HG03064 (cell line): ENCODE results near the gene CWH43.
"Not testable (repeated sequence)": the region's sequence is repeated elsewhere in the genome, so short reads cannot be mapped to it uniquely, and the experiment has no call there.

ENCODE experiments used
- ATAC-seq: cut with Tn5 transposase; IDR thresholded peaks from one replicate; pipeline ENCODE4 v1.9.1; 2021; ENCODE audit warnings: low read depth; ENCODE audit not compliant: unreplicated experiment

The CWH43 gene

GRCh38 chr4:49096215-49096614 is 110.1 kb downstream of the CWH43 start:
- not testable (repeated sequence) for ATAC-seq

- ATAC-seq, result peak; percentile 35
These were observed 110.6 kb downstream of the CWH43 start for GRCh38 chr4:49096627-49097026.

GRCh38 chr4:49097071-49097470 is 111.0 kb downstream of the CWH43 start:
- ATAC-seq, result not testable (repeated sequence)

- not testable (repeated sequence) for ATAC-seq
These were observed 111.4 kb downstream of the CWH43 start for GRCh38 chr4:49097505-49097904.

GRCh38 chr4:49098034-49098759 is 112.1 kb downstream of the CWH43 start:
- not testable (repeated sequence) for ATAC-seq

- not testable (repeated sequence) for ATAC-seq
These were observed 113.9 kb downstream of the CWH43 start for GRCh38 chr4:49099831-49100444.

- peak; percentile 34 for ATAC-seq
These were observed 116.3 kb downstream of the CWH43 start for GRCh38 chr4:49102344-49102898.

- ATAC-seq, result peak; percentile 25
These were observed 117.5 kb downstream of the CWH43 start for GRCh38 chr4:49103436-49104136.

GRCh38 chr4:49104231-49104930 is 118.3 kb downstream of the CWH43 start:
- not testable (repeated sequence) for ATAC-seq

- not testable (repeated sequence) for ATAC-seq
These were observed 119.3 kb downstream of the CWH43 start for GRCh38 chr4:49105248-49105904.

GRCh38 chr4:49107262-49107661 is 121.2 kb downstream of the CWH43 start:
- not testable (repeated sequence) for ATAC-seq

- ATAC-seq, result peak; percentile 34
These were observed 122.3 kb downstream of the CWH43 start for GRCh38 chr4:49108183-49108978.

- ATAC-seq, result peak; percentile 40
These were observed 123.6 kb downstream of the CWH43 start for GRCh38 chr4:49109567-49110166.

GRCh38 chr4:49110579-49110978 is 124.5 kb downstream of the CWH43 start:
- ATAC-seq, result peak; percentile 47
